VCaP (cell line): Measurements from ENCODE around the gene SLC34A3.

ENCODE experiments used
- H3K27ac ChIP-seq: fragments of 450-650 bp; 2 replicates; pipeline ENCODE4 v1.5.1; 2017
- CTCF ChIP-seq: fragments of 450-650 bp; conservative IDR thresholded peaks from 2 replicates; pipeline ENCODE4 v1.5.1; 2017; ENCODE audit warnings: mild to moderate bottlenecking, moderate library complexity

SLC34A3 gene

GRCh38 chr9:137202966-137203365 is 27.7 kb upstream of the SLC34A3 start:
- no peak overlapping the region for H3K27ac ChIP-seq
- no peak for TF ChIP-seq CTCF

GRCh38 chr9:137204731-137205125 is 26.0 kb upstream of the SLC34A3 start:
- no peak for TF ChIP-seq CTCF
- H3K27ac ChIP-seq, result peak overlapping the region; percentile 85

- TF ChIP-seq CTCF, result no peak
- H3K27ac ChIP-seq, result peak within 1 kb of the TSS; percentile 85
Observed at GRCh38 chr9:137205126-137206069, 25.3 kb upstream of the SLC34A3 start, which contains the start of the genes NDOR1 and TMEM203. TSS of gene NDOR1 (plus strand) at chr9:137205700. CDS start at chr9:137205778, 78 bp downstream. TSS of gene TMEM203 (minus strand) at chr9:137205648. CDS start at chr9:137205414, 234 bp downstream.

GRCh38 chr9:137206602-137207001 is 24.1 kb upstream of the SLC34A3 start:
- no peak for TF ChIP-seq CTCF
- peak overlapping the region; percentile 85; the same call in 1 of the 2 replicates for H3K27ac ChIP-seq

- TF ChIP-seq CTCF, result no peak
Observed at GRCh38 chr9:137211532-137211931, 19.2 kb upstream of the SLC34A3 start.

GRCh38 chr9:137212520-137212919 is 18.2 kb upstream of the SLC34A3 start:
- TF ChIP-seq CTCF, result no peak
- H3K27ac ChIP-seq, result no peak overlapping the region

More at GRCh38 chr9:137211532-137211931, 19.2 kb upstream of the SLC34A3 start:
- no peak overlapping the region for H3K27ac ChIP-seq

- H3K27ac ChIP-seq, result no peak overlapping the region
- TF ChIP-seq CTCF, result peak; percentile 30
Observed at GRCh38 chr9:137213160-137214060, 17.3 kb upstream of the SLC34A3 start.
